ENCODE data around the gene MMP3. TPM values are rescaled to one million over a fixed set of nuclear protein-coding genes. Genes with fewer than 3 reads are reported as not detected.

Gene MMP3
- total and polyA plus RNA-seq, 4 experiments from 2014 or later: not detected

Other genes with a start within 250 kb of the MMP3 start
- gene MMP20, start 218.3 kb downstream of the MMP3 start, total RNA-seq: not detected
- not detected for gene MMP20, start 218.3 kb downstream of the MMP3 start, polyA plus RNA-seq
- not detected for gene MMP27, start 137.8 kb downstream of the MMP3 start, total RNA-seq
- not detected for gene MMP27, start 137.8 kb downstream of the MMP3 start, polyA plus RNA-seq
- not detected for gene MMP8, start 118.7 kb downstream of the MMP3 start, total RNA-seq
- gene MMP8, start 118.7 kb downstream of the MMP3 start, polyA plus RNA-seq: not detected
- not detected for gene MMP10, start 63.0 kb downstream of the MMP3 start, total RNA-seq
- not detected for gene MMP10, start 63.0 kb downstream of the MMP3 start, polyA plus RNA-seq
- not detected for gene MMP1, start 45.4 kb downstream of the MMP3 start, total RNA-seq
- not detected for gene MMP1, start 45.4 kb downstream of the MMP3 start, polyA plus RNA-seq
- gene MMP12, start 31.4 kb upstream of the MMP3 start, total RNA-seq: not detected
- not detected for gene MMP12, start 31.4 kb upstream of the MMP3 start, polyA plus RNA-seq
- not detected for gene MMP13, start 112.1 kb upstream of the MMP3 start, total RNA-seq
- gene MMP13, start 112.1 kb upstream of the MMP3 start, polyA plus RNA-seq: not detected
- 10 to 100 TPM; 14.4 TPM for gene DCUN1D5, start 248.6 kb upstream of the MMP3 start, total RNA-seq
- 10 to 100 TPM; 21.9 to 28.1 TPM for gene DCUN1D5, start 248.6 kb upstream of the MMP3 start, polyA plus RNA-seq

All from CD4-positive, alpha-beta memory T cell (primary cell).